Keratinocyte (primary cell): ENCODE measurements around the gene PKLR. TPM values are rescaled to one million over a fixed set of nuclear protein-coding genes. Genes with fewer than 3 reads are reported as not detected.

Experiments
- DNase-seq: peaks from one replicate; pipeline ENCODE4 v3.0.0-alpha.2; 2011; ENCODE audit warnings: low read depth, missing footprints, low spot score
- FAIRE-seq: peaks from 2 replicates; lab custom pipeline; 2011; peaks lifted over from hg19 to GRCh38; lab: Jason Lieb, UNC
- H2AFZ ChIP-seq: 2 replicates; pipeline ENCODE4 v1.6.0; 2012; ENCODE audit warnings: low read length, control low read depth, inconsistent platforms; ENCODE audit not compliant: control insufficient read depth
- H3K27ac ChIP-seq: 2 replicates; pipeline ENCODE4 v1.5.1; 2011; ENCODE audit warnings: low read length; ENCODE audit not compliant: control insufficient read depth, insufficient read depth
- H3K27me3 ChIP-seq: 3 replicates; pipeline ENCODE4 v1.6.0; 2011; ENCODE audit warnings: low read length; ENCODE audit not compliant: control insufficient read depth, insufficient read depth; ENCODE audit errors: extremely low read depth
- H3K36me3 ChIP-seq, 2 experiments: 2 replicates in 1 of 2; 3 replicates in 1 of 2; pipeline ENCODE4 v1.5.1; 2011; ENCODE audit warnings: low read length in 2 of 2, mild to moderate bottlenecking in 1 of 2; ENCODE audit not compliant: control insufficient read depth in 2 of 2, insufficient read depth in 2 of 2; ENCODE audit errors: extremely low read depth in 1 of 2
- H3K4me1 ChIP-seq: 3 replicates; pipeline ENCODE4 v1.5.1; 2011; ENCODE audit warnings: low read length; ENCODE audit not compliant: control insufficient read depth, insufficient read depth; ENCODE audit errors: extremely low read depth
- H3K4me2 ChIP-seq: 3 replicates; pipeline ENCODE4 v1.6.0; 2011; ENCODE audit warnings: low read depth, low read length; ENCODE audit not compliant: control insufficient read depth, insufficient read depth; ENCODE audit errors: extremely low read depth
- H3K4me3 ChIP-seq, 3 experiments: fragments of 200-600 bp in 1 of 3; sonication (generic) in 1 of 3; 2 replicates in 2 of 3; 3 replicates in 1 of 3; pipeline ENCODE4 v1.5.1; 2011 to 2016; ENCODE audit warnings: low read length in 3 of 3, mild to moderate bottlenecking in 3 of 3, control low read depth in 2 of 3, inconsistent platforms in 1 of 3, low read depth in 1 of 3, mixed read lengths in 1 of 3, mixed run types in 1 of 3, moderate library complexity in 1 of 3; ENCODE audit not compliant: control insufficient read depth in 2 of 3, insufficient read depth in 2 of 3; ENCODE audit errors: extremely low read depth in 1 of 3
- H3K79me2 ChIP-seq: 2 replicates; pipeline ENCODE4 v1.6.0; 2012; ENCODE audit warnings: low read length; ENCODE audit not compliant: control insufficient read depth, insufficient read depth
- H3K9ac ChIP-seq: 3 replicates; pipeline ENCODE4 v1.6.0; 2011; ENCODE audit warnings: low read length; ENCODE audit not compliant: control insufficient read depth, insufficient read depth; ENCODE audit errors: extremely low read depth
- H3K9me1 ChIP-seq: 3 replicates; pipeline ENCODE4 v1.6.0; 2011; ENCODE audit warnings: low read length; ENCODE audit not compliant: control insufficient read depth, insufficient read depth; ENCODE audit errors: extremely low read depth
- H3K9me3 ChIP-seq: 2 replicates; pipeline ENCODE4 v1.5.1; 2012; ENCODE audit warnings: low read depth, low read length; ENCODE audit not compliant: control insufficient read depth
- H4K20me1 ChIP-seq: 3 replicates; pipeline ENCODE4 v1.6.0; 2011; ENCODE audit warnings: low read length; ENCODE audit not compliant: control insufficient read depth, insufficient read depth; ENCODE audit errors: extremely low read depth
- CTCF ChIP-seq, 3 experiments: IDR thresholded peaks in 1 of 3; conservative IDR thresholded peaks in 1 of 3; optimal IDR thresholded peaks in 1 of 3; 2 replicates in 2 of 3; 3 replicates in 1 of 3; pipeline versions ENCODE3 to v1.5.1; 2011; ENCODE audit warnings: low read length in 3 of 3, mild to moderate bottlenecking in 3 of 3, moderate library complexity in 2 of 3, control low read depth in 1 of 3, inconsistent platforms in 1 of 3; ENCODE audit not compliant: insufficient read depth in 2 of 3; ENCODE audit errors: extremely low read depth in 1 of 3
- EZH2 ChIP-seq: IDR thresholded peaks from one replicate; pipeline ENCODE4 v1.6.1; 2012; ENCODE audit warnings: inconsistent platforms, mild to moderate bottlenecking, low read length, moderate library complexity
- dilution Hi-C: fragments of 300-500 bp; cut with MboI; formaldehyde crosslinking; loops from one replicate; pipeline ENCODE4 v1.7.0; 2020; ENCODE audit warnings: low sequenced_read_pairs; ENCODE audit not compliant: extremely low pct_ligation_motif_present
- polyA plus RNA-seq, 5 experiments: library from polyadenylated mRNA; depleted of rRNA in 3 of 5; stranded (reverse) in 3 of 5; stranded (forward) in 1 of 5; unstranded in 1 of 5; fragments of >200 nt; gene quantifications; 1 replicate in 1 of 5; 2 replicates in 3 of 5; 3 replicates in 1 of 5; pipeline versions ENCODE4 v1.2.1 to v1.2.3, GENCODE V29; 2011 to 2012; ENCODE audit warnings: missing spikeins in 2 of 5, low read depth in 1 of 5, low replicate concordance in 1 of 5

The PKLR gene
- polyA plus RNA-seq, 1 donor (not counting 4 experiments of a cell fraction or from before 2014, with no cell fraction given) = 0.03 TPM

- H3K4me2 ChIP-seq = peak overlapping the region; percentile 96
- peaks cover 23% of the 10 kb centered on the region for H4K20me1 ChIP-seq
- H3K9me3 ChIP-seq = no peaks in the 10 kb centered on the region
- no peak for TF ChIP-seq CTCF (optimal IDR thresholded peaks at IDR 0.05 in 1 of 3, IDR thresholded peaks at IDR 0.05 in 1 of 3, conservative IDR thresholded peaks at IDR 0.05 in 1 of 3; ENCODE audit: extremely low read depth in 1 of 3, insufficient read depth in 2 of 3, low read length in 3 of 3)
- no peak for TF ChIP-seq EZH2
- H3K9me1 ChIP-seq = no peaks in the 10 kb centered on the region
- no peak overlapping the region for H3K27ac ChIP-seq
- FAIRE-seq = no peak
- no peaks in the 10 kb centered on the region for H3K27me3 ChIP-seq
- DNase-seq = no peak
- no peak overlapping the region for H2AFZ ChIP-seq
- peaks cover 27 to 41% of the 10 kb centered on the region in 2 experiments for H3K36me3 ChIP-seq
- H3K4me3 ChIP-seq = peak overlapping the region in 2 of 3 experiments; percentile 57 to 78
- no peak overlapping the region for H3K9ac ChIP-seq
- dilution Hi-C loops = no loop called here
- peaks cover 17% of the 10 kb centered on the region for H3K4me1 ChIP-seq
- H3K79me2 ChIP-seq = peaks cover 16% of the 10 kb centered on the region
Measured at GRCh38 chr1:155321639-155322503, 20.6 kb upstream of the PKLR start.

DNA sequence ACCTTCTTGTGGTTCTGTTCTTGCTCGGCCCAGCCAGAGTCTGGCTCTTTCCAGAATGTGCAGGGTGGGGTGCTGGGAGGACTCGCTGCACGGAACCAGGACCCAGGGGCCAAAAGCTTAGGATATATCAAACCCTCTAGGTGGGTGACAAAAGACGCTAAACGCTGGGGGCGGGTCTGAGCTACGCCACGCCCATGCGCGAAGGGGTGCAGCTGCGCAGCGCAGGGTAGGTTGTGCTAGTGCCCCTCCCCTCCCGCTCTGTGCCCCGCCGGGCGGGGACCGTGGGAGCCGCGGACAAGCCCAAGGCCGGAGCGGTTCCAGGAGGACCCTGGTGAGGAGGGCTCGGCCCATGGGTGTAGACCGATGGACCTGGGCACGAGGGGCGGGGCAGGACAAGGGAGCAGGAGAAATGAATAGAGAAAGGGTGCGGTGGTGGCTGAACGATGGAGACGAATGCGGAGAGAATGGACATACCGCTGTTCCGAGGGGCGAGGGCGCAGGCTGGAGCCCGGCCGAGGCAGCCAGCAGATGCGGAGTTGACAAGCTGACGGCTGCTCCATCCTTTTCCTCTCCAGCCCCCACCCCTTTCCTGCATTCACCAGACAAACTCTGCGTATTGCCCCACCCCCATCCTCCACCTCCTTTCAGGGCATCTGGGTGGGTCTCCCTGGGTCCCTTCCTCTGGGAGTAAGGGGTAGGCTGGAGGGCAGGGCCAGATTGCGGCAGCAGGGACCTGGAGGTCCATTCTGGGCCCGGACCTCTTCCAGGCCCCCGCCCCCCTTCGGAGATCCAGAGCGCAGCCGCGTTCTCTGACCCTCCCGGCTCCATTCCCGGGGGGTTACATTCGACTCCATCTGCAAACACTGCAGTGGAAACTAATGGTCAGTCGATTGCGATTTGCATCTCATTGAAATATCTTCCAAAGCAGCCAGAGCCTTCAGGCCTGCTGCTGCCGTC, 19.7 kb upstream of the PKLR start, which contains the start of gene RUSC1:
TSS of gene RUSC1 (plus strand) at position 234 of the 957 bp plus-strand sequence. CDS start 880 bp downstream, outside the sequence.
- no peaks in the 10 kb centered on the region for H3K9me3 ChIP-seq
- H3K4me1 ChIP-seq = peaks cover 14% of the 10 kb centered on the region
- TF ChIP-seq CTCF (optimal IDR thresholded peaks at IDR 0.05 in 1 of 3, IDR thresholded peaks at IDR 0.05 in 1 of 3, conservative IDR thresholded peaks at IDR 0.05 in 1 of 3; ENCODE audit: extremely low read depth in 1 of 3, insufficient read depth in 2 of 3, low read length in 3 of 3) = no peak
- TF ChIP-seq EZH2 = no peak
- H3K27me3 ChIP-seq = no peaks in the 10 kb centered on the region
- H3K79me2 ChIP-seq = peaks cover 9% of the 10 kb centered on the region
- no peaks in the 10 kb centered on the region for H3K9me1 ChIP-seq
- no peak within 1 kb of the TSS for H3K27ac ChIP-seq
- dilution Hi-C loops = no loop called here
- DNase-seq (no peak), FAIRE-seq (no peak)
- peak within 1 kb of the TSS; percentile 41 for H3K4me2 ChIP-seq
- peaks cover 26% of the 10 kb centered on the region for H4K20me1 ChIP-seq
- no peak within 1 kb of the TSS for H3K9ac ChIP-seq
- peaks cover 27 to 37% of the 10 kb centered on the region in 2 experiments for H3K36me3 ChIP-seq
- no peak within 1 kb of the TSS for H2AFZ ChIP-seq
- H3K4me3 ChIP-seq = no peak within 1 kb of the TSS
